NT2/D1 (cell line): ENCODE data around the gene CCL14.

Source experiments
- DNase-seq: peaks from one replicate; pipeline ENCODE4 v3.0.0-alpha.2; 2011; ENCODE audit warnings: low read depth, low spot score
- H3K27me3 ChIP-seq: 2 replicates; pipeline ENCODE4 v1.6.0; 2011; ENCODE audit warnings: mild to moderate bottlenecking; ENCODE audit not compliant: insufficient read length, insufficient read depth
- H3K36me3 ChIP-seq: 2 replicates; pipeline ENCODE4 v1.6.1; 2011; ENCODE audit warnings: mild to moderate bottlenecking, low read length, mixed read lengths; ENCODE audit not compliant: insufficient read depth, insufficient read length
- H3K4me1 ChIP-seq: 2 replicates; pipeline ENCODE4 v1.5.1; 2011; ENCODE audit not compliant: insufficient read depth, insufficient read length
- H3K4me3 ChIP-seq: 2 replicates; pipeline ENCODE4 v1.5.1; 2011; ENCODE audit warnings: low read depth; ENCODE audit not compliant: insufficient read length
- H3K9ac ChIP-seq: 2 replicates; pipeline ENCODE4 v1.6.0; 2011; ENCODE audit warnings: low read depth; ENCODE audit not compliant: insufficient read length
- H3K9me3 ChIP-seq: 2 replicates; pipeline ENCODE4 v1.5.1; 2011; ENCODE audit warnings: mild to moderate bottlenecking, low read length; ENCODE audit not compliant: insufficient read depth
- SUZ12 ChIP-seq: IDR thresholded peaks from 2 replicates; pipeline ENCODE4 v1.6.1; 2011; ENCODE audit not compliant: insufficient read length, insufficient read depth; ENCODE audit errors: extremely low read depth
- YY1 ChIP-seq: IDR thresholded peaks from 2 replicates; pipeline ENCODE4 v1.6.1; 2011; ENCODE audit not compliant: insufficient read length, insufficient read depth
- ZNF274 ChIP-seq: IDR thresholded peaks from 2 replicates; pipeline ENCODE4 v1.6.1; 2011; ENCODE audit warnings: mild to moderate bottlenecking, low read depth, low read length

Gene CCL14

DNA sequence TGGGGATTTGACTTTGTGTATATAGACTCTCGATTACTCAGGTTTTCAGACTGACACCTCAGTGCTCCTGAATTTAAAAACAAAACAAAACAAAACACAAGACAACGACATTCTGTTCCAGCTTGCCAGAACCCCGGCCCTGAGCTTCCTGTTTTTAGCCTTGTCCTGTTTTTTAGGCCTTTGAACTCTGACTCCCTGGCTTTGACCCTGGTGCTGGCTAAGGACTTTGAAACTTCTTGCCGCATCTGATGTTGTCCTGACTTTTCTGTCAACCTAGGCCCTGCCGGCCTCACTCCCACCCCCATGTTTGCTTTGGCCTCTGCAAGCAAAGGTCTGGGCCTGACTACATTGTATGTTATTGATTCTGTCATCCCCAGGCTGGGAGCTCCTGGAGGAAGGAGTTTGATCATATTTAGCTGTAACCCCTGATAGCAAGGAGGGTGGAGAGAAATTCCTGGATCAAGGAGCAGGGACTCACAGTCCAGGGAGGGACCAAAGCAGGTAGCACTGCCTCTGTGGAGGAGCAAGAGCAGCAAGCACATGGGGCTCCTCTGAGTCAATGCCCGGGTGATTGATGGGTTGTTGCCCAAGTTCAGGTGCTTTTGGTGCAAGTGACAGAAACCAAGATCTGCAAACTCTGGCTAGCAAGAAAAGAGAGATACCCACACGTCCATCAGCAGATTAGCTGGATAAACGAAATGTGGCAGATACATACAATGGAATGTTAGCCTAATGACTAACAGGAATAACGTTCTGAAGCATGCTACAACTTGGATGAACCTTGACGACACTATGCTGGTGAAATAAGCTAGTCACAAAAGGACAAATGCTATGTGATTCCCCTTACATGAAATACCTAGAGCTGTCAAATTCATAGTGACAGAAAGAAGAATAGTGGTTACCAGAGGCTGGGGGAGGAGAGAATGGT, 12.9 kb downstream of the CCL14 start:
- Histone ChIP-seq H3K36me3 (no peaks in the 10 kb centered on the region), H3K4me3 (no peak overlapping the region), H3K4me1 (no peaks in the 10 kb centered on the region), H3K9ac (no peak overlapping the region), H3K27me3 (no peaks in the 10 kb centered on the region), H3K9me3 (no peaks in the 10 kb centered on the region)
- no peak for DNase-seq
- no peak for TF ChIP-seq YY1

DNA sequence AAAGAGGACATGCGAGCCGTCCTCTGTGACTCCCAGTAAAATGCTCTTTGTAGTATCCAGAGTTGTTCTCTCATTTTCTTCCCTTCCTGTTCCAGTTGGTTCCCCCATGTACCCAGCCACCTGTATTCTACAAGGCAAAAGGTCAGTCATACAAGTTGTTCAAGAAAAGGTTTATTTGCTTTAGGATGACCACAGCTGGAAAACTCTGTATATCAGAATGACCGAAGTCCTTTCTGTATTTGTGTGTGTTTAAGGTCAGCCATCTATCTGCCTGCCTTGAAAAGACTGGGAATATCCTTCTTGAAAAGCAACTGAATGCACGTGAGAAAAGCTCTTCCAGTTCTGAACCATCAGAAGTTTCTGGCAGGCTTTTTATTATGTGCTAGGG, 13.6 kb downstream of the CCL14 start:
- H3K9me3 ChIP-seq: no peaks in the 10 kb centered on the region
- TF ChIP-seq SUZ12: no peak
- no peak for TF ChIP-seq ZNF274
- no peak for TF ChIP-seq YY1
- H3K9ac ChIP-seq: no peak overlapping the region
- no peaks in the 10 kb centered on the region for H3K27me3 ChIP-seq
- no peak overlapping the region for H3K4me3 ChIP-seq
- H3K4me1 ChIP-seq: no peaks in the 10 kb centered on the region
- no peak for DNase-seq
- H3K36me3 ChIP-seq: no peaks in the 10 kb centered on the region

DNA sequence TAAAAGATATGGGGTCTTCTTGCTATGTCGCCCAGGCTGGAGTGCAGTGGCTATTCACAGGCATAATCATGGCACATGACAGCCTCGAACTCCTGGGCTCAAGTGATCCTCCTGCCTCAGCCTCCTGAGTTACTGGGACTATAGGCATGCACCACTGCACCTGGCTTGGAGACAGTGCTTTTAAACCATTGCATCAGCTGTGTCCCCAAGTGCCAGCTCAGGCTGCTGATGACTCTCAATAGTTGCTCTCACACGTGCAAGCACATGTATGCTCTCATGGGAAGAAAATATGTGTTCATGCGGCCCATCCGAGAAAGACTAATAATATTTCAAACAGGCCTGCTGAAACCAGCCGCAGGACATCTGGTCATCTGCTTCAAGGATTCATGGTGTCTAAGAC, 14.0 kb downstream of the CCL14 start:
- no peak overlapping the region for H3K9ac ChIP-seq
- no peak for DNase-seq
- H3K9me3 ChIP-seq: no peaks in the 10 kb centered on the region
- no peaks in the 10 kb centered on the region for H3K36me3 ChIP-seq
- H3K27me3 ChIP-seq: no peaks in the 10 kb centered on the region
- TF ChIP-seq SUZ12 (no peak), ZNF274 (no peak), YY1 (no peak)
- no peak overlapping the region for H3K4me3 ChIP-seq
- no peaks in the 10 kb centered on the region for H3K4me1 ChIP-seq

DNA sequence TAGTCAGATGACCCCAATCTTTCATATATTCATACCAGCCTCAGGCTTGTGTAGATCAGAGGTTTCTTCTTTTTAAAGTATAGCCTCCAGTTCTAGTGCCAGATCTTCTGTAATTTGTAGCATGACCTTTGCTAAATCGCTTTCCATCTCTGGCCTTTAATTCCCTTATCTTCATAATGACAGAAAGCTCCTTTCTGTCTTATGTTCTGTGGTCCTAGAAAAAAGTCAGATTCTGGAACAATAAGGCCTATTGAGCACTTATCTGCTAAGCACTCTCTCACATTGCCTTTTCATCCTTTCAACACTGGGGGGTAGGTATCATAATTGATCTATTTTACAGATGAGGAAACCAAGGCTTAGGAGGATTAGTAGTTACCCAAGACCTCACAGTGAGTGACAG, 14.5 kb downstream of the CCL14 start:
- H3K9ac ChIP-seq: no peak overlapping the region
- H3K4me1 ChIP-seq: no peaks in the 10 kb centered on the region
- TF ChIP-seq SUZ12: no peak
- no peak for TF ChIP-seq YY1
- no peak for TF ChIP-seq ZNF274
- H3K4me3 ChIP-seq: no peak overlapping the region
- no peaks in the 10 kb centered on the region for H3K27me3 ChIP-seq
- H3K36me3 ChIP-seq: no peaks in the 10 kb centered on the region
- H3K9me3 ChIP-seq: no peaks in the 10 kb centered on the region
- no peak for DNase-seq

DNA sequence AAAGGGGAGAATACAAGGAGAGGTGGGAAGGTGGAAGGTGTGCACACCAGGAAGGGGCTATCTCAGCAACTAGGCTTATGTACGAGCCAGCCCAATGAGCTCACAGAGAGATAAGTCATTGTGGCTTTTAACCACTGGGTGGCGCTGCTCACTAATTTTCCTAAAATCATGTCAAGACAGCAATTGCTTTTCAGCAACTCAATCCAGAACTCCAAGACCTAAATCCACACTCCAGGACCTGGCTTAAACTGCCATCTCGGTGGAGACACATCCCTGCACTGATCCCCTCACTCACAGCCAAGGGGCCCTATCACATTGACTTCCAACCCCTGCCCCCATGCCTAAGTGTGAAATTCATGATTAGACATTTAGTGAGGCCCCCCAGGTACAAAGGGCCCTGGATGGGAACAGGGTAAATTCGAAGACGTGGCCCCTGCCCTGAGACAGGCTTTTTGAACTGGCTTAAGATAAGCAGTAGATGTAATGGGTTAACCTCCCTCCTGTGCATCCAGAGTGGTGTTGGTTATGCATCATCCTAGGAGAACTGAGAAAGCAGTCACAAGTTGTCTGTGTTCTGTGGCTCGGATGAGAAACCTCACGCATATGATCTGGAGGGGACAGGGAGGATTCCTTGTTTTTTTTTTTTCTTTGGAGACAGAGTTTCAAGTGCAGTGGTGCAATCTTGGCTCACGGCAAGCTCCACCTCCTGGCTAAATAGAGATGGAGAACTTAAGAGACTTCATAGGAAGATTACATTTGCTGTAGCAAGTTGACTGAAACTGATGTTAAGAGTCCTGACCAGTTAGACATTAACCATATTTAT, 16.8 kb downstream of the CCL14 start:
- H3K9me3 ChIP-seq: no peaks in the 10 kb centered on the region
- TF ChIP-seq SUZ12: no peak
- TF ChIP-seq YY1: no peak
- TF ChIP-seq ZNF274: no peak
- no peaks in the 10 kb centered on the region for H3K36me3 ChIP-seq
- no peak overlapping the region for H3K4me3 ChIP-seq
- H3K27me3 ChIP-seq: no peaks in the 10 kb centered on the region
- no peaks in the 10 kb centered on the region for H3K4me1 ChIP-seq
- H3K9ac ChIP-seq: no peak overlapping the region
- peak; percentile 72 for DNase-seq

DNA sequence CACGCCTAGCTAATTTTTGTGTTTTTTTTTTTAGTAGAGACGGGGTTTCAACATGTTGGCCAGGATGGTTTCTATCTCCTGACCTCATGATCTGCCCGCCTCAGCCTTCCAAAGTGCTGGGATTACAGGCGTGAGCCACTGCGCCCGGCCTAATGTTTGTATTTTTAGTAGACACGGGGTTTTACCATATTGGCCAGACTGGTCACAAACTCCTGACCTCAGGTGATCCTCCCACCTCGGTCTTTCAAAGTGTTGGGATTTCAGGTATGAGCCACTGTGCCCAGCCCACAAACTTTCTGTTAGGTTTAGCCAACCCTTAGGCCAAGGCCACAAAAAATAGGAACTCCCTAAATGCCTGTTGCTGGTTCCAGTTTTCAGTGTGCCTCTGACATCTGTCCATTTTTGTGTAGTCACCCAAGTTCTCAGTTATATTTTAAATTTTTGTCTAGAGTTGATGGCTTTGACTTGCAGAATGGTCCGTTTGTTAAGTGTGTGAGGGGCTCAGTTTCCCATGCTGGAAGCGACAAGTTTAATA, 17.9 kb downstream of the CCL14 start:
- Histone ChIP-seq H3K9me3 (no peaks in the 10 kb centered on the region), H3K27me3 (no peaks in the 10 kb centered on the region)

DNA sequence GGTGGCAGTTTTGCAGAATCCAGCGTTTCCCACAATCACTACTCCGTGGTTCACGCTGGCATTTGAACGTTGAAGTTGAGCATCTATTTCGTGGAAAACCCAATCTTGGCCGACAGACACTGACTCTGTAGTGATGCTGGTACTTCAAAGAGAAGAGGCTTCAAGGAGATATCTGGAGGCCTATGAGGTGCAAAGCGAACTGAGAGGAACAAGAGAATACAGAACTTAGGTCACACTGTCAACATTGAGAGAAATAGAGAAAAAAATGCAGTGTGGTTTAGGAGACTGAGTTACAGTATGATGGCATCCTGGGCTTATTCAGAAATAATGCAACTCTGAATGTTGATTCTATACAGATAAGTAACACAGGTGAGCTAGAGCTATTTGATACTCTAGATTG, 21.3 kb downstream of the CCL14 start:
- no peak for TF ChIP-seq YY1
- TF ChIP-seq SUZ12: no peak
- no peak for TF ChIP-seq ZNF274

More for the DNA sequence above, 17.9 kb downstream of the CCL14 start:
- Histone ChIP-seq H3K4me3 (no peak overlapping the region), H3K9ac (no peak overlapping the region), H3K36me3 (no peaks in the 10 kb centered on the region), H3K4me1 (no peaks in the 10 kb centered on the region)
- DNase-seq: no peak
- no peak for TF ChIP-seq YY1
- no peak for TF ChIP-seq SUZ12
- TF ChIP-seq ZNF274: no peak

More for the DNA sequence above, 21.3 kb downstream of the CCL14 start:
- DNase-seq: no peak
- Histone ChIP-seq H3K27me3 (no peaks in the 10 kb centered on the region), H3K36me3 (no peaks in the 10 kb centered on the region), H3K9me3 (no peaks in the 10 kb centered on the region), H3K4me1 (no peaks in the 10 kb centered on the region), H3K4me3 (no peak overlapping the region), H3K9ac (no peak overlapping the region)
